ENCODE measurements around the gene PALMD. TPM values are rescaled to one million over a fixed set of nuclear protein-coding genes. Genes with fewer than 3 reads are reported as not detected.

The PALMD gene
- total and polyA plus RNA-seq, 2 experiments from 2014 or later: 0.63 to 0.94 TPM

DNA sequence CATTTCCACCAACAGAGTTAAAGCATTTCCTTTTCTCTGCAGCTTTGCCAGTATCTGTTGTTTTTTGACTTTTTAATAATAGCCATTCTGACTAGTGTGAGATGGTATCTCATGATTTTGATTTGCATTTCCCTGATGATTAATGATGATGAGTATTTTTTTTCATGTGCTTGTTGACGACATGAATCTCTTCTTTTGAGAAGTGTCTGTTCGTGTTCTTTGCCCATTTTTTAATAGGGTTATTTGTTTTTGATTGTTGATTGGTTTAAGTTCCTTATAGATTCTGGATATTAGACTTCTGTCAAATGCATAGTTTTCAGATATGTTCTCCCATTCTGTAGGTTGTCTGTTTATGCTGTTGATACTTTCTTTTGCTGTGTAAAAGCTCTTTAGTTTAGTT is 37.9 kb upstream of the PALMD start:
- Histone ChIP-seq H3K27me3 (no peaks in the 10 kb centered on the region), H3K27ac (no peak overlapping the region), H3K4me3 (no peak overlapping the region), H3K9me3 (ENCODE audit: low read depth) (no peaks in the 10 kb centered on the region), H3K36me3 (no peaks in the 10 kb centered on the region), H3K4me1 (ENCODE audit: low read depth) (no peaks in the 10 kb centered on the region)
- TF ChIP-seq, protein P1, sequence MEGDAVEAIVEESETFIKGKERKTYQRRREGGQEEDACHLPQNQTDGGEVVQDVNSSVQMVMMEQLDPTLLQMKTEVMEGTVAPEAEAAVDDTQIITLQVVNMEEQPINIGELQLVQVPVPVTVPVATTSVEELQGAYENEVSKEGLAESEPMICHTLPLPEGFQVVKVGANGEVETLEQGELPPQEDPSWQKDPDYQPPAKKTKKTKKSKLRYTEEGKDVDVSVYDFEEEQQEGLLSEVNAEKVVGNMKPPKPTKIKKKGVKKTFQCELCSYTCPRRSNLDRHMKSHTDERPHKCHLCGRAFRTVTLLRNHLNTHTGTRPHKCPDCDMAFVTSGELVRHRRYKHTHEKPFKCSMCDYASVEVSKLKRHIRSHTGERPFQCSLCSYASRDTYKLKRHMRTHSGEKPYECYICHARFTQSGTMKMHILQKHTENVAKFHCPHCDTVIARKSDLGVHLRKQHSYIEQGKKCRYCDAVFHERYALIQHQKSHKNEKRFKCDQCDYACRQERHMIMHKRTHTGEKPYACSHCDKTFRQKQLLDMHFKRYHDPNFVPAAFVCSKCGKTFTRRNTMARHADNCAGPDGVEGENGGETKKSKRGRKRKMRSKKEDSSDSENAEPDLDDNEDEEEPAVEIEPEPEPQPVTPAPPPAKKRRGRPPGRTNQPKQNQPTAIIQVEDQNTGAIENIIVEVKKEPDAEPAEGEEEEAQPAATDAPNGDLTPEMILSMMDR (IDR thresholded peaks at IDR 0.05; ENCODE audit: low read depth, low read length): no peak
- DNase-seq (ENCODE audit: low read depth in 1 of 2, low spot score in 1 of 2): no peak

DNA sequence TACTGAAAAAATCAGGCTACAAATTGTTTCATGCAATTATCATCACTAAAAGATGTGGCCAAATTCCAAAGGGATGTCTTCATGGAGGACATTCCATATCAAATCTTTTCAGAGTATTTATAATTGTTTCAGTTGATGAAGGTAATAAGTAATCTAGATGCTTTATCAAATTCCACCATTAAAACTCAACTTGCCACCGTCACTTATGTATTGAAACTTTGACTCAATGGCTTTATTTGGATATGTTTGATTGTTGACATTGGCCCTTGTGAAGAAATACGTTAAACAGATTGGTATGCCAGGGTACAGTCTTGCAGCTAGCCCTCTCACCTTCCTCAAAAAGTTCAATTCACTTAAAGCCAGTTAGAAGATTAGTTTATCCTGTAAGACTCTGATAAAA is 32.2 kb upstream of the PALMD start:
- Histone ChIP-seq H3K4me1 (ENCODE audit: low read depth) (no peaks in the 10 kb centered on the region), H3K27me3 (no peaks in the 10 kb centered on the region), H3K27ac (no peak overlapping the region), H3K4me3 (no peak overlapping the region), H3K36me3 (no peaks in the 10 kb centered on the region), H3K9me3 (ENCODE audit: low read depth) (no peaks in the 10 kb centered on the region)
- TF ChIP-seq, protein P1 (IDR thresholded peaks at IDR 0.05; ENCODE audit: low read depth, low read length): no peak
- DNase-seq (ENCODE audit: low read depth in 1 of 2, low spot score in 1 of 2): no peak

DNA sequence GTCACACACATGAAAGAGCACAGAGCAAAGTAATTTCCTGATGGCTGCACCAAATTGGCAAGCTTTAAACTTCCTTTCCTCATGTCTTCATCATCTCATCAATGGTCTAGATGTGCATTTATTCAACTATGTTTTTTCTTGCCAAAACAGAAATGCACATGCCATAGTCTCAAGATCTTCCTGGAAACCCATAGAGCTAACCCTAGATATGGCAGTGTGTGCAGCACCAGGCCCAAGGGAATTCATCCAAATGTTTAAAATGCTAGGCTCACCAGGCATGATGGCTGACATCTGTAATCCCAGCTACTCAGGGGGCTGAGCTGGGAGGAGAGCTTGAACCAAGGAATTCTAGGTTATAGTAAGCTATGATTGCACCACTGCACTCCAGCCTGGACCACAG is 31.2 kb upstream of the PALMD start:
- DNase-seq (ENCODE audit: low read depth in 1 of 2, low spot score in 1 of 2): no peak
- Histone ChIP-seq H3K4me1 (ENCODE audit: low read depth) (no peaks in the 10 kb centered on the region), H3K27me3 (no peaks in the 10 kb centered on the region), H3K9me3 (ENCODE audit: low read depth) (no peaks in the 10 kb centered on the region), H3K27ac (no peak overlapping the region), H3K4me3 (no peak overlapping the region), H3K36me3 (no peaks in the 10 kb centered on the region)
- TF ChIP-seq, protein P1 (IDR thresholded peaks at IDR 0.05; ENCODE audit: low read depth, low read length): no peak

- Histone ChIP-seq H3K27me3 (no peaks in the 10 kb centered on the region), H3K9me3 (ENCODE audit: low read depth) (no peaks in the 10 kb centered on the region), H3K4me1 (ENCODE audit: low read depth) (peaks cover 4% of the 10 kb centered on the region), H3K4me3 (no peak overlapping the region), H3K36me3 (no peaks in the 10 kb centered on the region), H3K27ac (no peak overlapping the region)
- TF ChIP-seq, protein P1 (IDR thresholded peaks at IDR 0.05; ENCODE audit: low read depth, low read length): no peak
- DNase-seq (ENCODE audit: low read depth in 1 of 2, low spot score in 1 of 2): no peak
Measured at GRCh38 chr1:99619583-99619982, 26.3 kb upstream of the PALMD start.

- Histone ChIP-seq H3K9me3 (ENCODE audit: low read depth) (no peaks in the 10 kb centered on the region), H3K27ac (no peak overlapping the region), H3K4me3 (no peak overlapping the region), H3K36me3 (no peaks in the 10 kb centered on the region), H3K4me1 (ENCODE audit: low read depth) (peaks cover 4% of the 10 kb centered on the region), H3K27me3 (no peaks in the 10 kb centered on the region)
- TF ChIP-seq, protein P1 (IDR thresholded peaks at IDR 0.05; ENCODE audit: low read depth, low read length): no peak
- DNase-seq (ENCODE audit: low read depth in 1 of 2, low spot score in 1 of 2): no peak
Measured at GRCh38 chr1:99621340-99621901, 24.5 kb upstream of the PALMD start.

Measured in cardiac muscle cell (in vitro differentiated cells and primary cell).